Hepatocyte (in vitro differentiated cells): ENCODE results near the gene KRTAP5-6.
"Not testable (repeated sequence)": the region's sequence is repeated elsewhere in the genome, so short reads cannot be mapped to it uniquely, and the experiment has no call there.

ENCODE experiments used
- EZH2 ChIP-seq: fragments of 200-600 bp; sonication (generic); IDR thresholded peaks from 2 replicates; pipeline ENCODE4 v1.6.1; 2016; ENCODE audit warnings: antibody characterized with exemption, mild to moderate bottlenecking, borderline replicate concordance
- TF ChIP-seq, protein P1 (sequence below): fragments of 200-600 bp; sonication (generic); IDR thresholded peaks from 2 replicates; pipeline ENCODE4 v1.5.1; 2016; ENCODE audit warnings: antibody characterized with exemption, mild to moderate bottlenecking; ENCODE audit not compliant: poor library complexity

DNA sequence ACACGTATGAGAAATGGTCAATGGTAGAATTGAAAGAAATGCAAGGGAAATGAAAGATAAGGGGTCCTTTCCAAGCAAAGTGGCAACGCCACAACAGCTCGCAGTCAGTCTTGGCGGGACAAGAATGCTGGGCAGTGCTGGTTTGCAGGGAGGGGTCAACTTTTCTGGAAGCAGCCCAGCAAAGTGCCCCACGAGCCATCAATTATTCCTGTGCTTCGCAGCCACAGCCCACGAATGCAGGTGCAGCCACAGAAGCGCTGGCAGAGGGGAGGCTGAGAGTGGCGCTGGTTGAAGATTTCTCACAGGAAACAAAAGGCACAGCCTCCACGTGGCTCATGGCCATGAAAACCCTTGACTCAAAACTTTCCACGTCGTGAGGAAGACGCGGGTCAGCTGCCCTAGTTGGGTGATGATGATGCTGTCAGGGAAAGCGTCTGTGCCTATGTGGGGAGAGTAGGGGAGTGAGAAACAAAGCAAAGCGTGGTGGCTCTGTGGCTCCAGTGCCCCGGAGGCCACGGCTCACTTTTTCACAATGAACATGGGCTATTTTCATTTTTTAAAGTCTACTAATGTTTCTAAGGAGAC is 34.2 kb upstream of the KRTAP5-6 start:
- not testable (repeated sequence) for TF ChIP-seq EZH2
- TF ChIP-seq, protein P1, sequence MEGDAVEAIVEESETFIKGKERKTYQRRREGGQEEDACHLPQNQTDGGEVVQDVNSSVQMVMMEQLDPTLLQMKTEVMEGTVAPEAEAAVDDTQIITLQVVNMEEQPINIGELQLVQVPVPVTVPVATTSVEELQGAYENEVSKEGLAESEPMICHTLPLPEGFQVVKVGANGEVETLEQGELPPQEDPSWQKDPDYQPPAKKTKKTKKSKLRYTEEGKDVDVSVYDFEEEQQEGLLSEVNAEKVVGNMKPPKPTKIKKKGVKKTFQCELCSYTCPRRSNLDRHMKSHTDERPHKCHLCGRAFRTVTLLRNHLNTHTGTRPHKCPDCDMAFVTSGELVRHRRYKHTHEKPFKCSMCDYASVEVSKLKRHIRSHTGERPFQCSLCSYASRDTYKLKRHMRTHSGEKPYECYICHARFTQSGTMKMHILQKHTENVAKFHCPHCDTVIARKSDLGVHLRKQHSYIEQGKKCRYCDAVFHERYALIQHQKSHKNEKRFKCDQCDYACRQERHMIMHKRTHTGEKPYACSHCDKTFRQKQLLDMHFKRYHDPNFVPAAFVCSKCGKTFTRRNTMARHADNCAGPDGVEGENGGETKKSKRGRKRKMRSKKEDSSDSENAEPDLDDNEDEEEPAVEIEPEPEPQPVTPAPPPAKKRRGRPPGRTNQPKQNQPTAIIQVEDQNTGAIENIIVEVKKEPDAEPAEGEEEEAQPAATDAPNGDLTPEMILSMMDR: not testable (repeated sequence)
